NCI-H2029 treated with DMSO at 0.1 percent for 48 hours (cell line): ENCODE measurements around the gene UCN3.
"Not testable (repeated sequence)": the region's sequence is repeated elsewhere in the genome, so short reads cannot be mapped to it uniquely, and the experiment has no call there.

ENCODE experiments used
- DNase-seq: peaks from one replicate; lab custom pipeline; 2025; lab: John Stamatoyannopoulos, UW

Gene UCN3

DNA sequence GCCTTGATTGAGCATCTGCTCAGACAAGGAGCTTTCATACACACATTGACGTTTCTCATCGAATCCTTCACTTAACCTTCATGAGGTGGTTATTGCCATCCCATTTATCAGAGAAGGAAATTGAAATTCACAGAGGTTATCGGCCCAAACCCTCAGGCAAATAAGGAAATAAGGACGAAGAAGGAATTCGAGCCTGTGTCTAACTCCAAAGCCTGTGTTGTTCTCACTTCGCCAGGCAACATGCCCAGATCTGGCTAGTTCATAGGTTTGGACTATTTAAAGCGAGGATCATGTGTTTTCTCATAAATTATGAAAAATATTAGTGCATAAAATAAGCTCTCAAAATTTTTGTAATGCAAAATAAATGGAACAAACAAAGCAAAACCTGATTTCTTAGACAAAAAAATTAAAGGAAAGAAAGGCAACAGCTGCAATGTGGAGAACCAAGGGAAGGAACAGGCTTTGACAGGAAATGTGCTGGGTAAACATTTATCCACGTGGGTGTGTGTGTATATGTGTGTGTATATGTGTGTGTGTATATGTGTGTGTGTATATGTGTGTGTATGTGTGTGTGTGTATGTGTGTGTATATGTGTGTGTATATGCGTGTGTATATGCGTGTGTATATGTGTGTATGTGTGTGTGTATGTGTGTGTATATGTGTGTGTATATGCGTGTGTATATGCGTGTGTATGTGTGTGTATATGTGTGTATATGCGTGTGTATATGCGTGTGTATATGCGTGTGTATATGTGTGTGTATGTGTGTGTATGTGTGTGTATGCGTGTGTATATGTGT lies 4.8 kb downstream of the UCN3 start:
- no peak for DNase-seq

DNA sequence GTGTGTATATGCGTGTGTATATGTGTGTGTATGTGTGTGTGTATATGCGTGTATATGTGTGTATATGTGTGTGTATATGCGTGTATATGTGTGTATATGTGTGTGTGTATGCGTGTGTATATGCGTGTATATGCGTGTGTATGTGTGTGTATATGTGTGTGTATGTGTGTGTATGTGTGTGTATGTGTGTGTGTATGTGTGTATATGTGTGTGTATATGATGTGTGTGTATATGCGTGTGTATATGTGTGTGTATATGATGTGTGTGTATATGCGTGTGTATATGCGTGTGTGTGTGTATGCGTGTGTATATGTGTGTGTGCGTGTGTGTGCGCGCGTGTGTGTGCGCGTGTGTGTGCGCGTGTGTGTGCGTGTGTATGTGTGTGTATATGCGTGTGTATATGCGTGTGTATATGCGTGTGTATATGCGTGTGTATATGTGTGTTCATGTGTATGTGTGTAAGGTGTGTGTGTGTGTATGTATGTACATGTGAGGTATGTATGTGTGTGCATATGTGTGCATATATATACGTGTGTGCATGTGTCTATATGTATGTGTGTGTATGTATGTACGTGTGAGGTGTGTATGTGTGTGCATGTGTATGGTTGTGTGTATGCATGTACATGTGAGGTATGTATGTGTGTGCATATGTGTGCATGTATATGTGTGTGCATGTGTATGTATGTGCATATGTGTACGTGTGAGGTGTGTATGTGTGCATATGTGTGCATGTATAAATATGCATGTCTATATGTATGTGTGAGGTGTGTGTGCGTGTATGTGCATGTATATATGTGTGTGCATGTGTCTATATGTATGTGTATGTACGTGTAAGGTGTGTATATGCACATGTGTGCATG lies 6.0 kb downstream of the UCN3 start:
- no peak for DNase-seq

DNA sequence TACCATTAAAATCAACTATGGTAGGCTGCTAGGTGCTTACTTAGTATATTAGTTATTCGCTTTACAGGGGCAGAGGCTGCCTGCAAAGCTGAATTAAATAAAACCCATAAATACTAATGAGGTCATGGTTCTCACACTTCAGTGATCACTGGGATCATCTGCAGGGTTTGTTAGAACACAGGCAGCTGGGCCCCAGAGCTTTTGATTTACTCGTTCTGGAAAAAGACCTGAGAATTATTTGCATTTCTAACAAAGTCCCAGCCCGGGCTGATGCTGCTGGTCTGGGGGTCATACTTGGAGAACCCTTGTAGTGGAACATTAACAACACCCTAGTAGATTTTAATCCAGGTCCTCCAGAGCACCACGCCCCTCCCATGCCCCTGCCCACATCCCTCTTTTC lies 8.5 kb downstream of the UCN3 start:
- DNase-seq: no peak

DNA sequence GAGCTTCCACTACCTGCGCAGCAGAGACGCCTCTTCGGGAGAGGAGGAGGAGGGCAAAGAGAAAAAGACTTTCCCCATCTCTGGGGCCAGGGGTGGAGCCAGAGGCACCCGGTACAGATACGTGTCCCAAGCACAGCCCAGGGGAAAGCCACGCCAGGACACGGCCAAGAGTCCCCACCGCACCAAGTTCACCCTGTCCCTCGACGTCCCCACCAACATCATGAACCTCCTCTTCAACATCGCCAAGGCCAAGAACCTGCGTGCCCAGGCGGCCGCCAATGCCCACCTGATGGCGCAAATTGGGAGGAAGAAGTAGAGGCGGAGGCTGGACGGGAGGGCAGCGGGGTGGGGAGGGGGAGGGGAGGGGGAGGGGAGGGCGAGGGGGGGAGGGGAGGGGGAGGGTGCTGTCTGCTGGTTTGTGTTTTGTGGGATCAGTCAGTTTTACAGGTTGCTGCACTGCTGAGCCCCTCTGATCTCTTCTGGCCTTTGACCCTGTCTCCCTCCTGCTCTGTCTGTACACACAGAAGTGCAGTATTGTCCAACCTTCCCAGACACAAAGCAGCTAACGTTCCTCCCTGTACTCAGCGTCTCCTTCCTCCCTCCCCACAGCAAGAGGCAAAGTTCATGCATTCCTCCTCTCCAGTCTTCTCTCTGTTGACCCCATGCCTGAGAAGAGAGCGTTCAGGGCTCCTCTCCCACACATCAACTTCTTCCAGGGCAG lies 9.3 kb downstream of the UCN3 start:
- no peak for DNase-seq

DNA sequence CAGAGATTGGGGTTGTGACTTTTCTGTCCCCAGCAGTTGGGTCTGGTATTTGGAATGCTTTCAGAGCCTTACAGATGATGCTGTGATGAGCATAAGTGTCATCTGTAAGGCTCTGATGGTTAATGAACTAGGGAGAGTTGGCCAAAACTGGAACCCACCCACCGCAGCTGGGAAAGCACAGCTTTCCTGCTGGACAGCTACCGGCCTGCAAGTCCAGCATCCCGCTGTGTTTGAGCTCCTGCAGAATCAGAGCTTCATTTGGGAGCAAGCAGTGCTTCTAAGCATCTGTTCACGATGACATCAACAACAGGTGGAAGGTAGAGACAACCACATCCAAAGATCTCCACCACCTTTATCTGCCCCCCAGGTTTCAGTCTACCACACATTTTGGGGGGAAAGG lies 11.7 kb downstream of the UCN3 start:
- no peak for DNase-seq

DNA sequence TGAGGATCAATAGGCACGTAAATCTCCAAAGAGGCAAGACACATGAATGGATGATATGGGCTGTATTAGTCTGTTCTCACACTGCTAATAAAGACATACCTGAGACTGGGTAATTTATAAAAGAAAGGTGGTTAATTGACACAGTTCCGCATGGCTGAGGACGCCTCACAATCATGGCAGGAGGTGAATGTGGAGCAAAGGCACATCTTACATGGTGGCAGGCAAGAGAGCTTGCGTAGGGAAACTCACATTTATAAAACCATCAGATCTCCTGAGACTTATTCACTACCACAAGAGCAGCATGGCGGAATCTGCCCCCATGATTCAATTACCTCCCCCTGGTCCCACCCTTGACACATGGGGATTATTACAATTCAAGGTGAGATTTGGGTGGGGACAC lies 14.4 kb downstream of the UCN3 start:
- not testable (repeated sequence) for DNase-seq

DNA sequence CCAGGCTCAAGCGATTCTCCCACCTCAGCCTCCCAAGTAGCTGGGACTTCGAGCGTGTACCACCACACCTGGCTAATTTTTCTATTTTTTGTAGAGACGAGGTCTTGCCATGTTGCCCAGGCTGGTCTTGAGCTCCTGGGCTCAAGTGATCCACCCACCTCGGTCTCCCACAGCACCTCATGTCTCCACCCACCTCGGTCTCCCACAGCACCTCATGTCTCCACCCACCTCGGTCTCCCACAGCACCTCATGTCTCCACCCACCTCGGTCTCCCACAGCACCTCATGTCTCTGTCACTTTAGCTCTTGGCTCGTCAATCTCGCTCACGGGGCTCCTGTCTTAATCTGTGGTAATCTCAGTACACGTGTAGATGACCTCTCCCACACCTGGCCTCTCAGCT lies 15.6 kb downstream of the UCN3 start:
- DNase-seq: not testable (repeated sequence)

DNA sequence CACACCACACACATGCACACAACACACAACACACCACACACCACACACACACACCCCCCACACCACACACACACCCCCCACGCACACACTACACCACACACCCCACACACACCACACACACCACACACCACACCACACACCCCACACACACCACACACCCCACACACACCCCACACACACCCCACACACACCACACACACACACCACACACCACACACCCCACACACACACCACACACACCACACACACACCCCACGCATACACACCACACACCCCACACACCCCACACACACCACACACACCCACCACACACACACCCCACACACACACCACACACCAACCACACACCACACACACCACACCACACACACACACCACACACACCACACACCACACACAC lies 16.4 kb downstream of the UCN3 start:
- DNase-seq: no peak

DNA sequence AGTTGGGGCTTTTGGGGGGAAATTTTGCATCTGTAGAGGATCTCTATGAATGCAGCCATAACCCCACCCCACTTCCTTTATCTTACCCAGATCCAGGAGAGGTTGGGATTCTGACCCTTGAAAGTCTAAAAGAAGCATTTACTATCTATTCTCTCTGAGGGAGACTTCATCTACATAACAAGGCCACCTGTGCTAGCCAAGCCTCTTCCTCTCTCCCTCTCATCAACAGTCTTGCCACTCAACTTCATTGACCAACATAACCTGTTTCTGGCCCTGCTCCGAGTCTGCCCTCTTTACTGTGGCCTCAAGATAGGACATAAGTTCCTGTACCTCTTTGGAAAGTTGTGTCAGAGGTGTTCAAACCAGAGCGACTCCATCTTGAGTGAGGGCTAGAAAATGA lies 20.5 kb downstream of the UCN3 start:
- DNase-seq: no peak

DNA sequence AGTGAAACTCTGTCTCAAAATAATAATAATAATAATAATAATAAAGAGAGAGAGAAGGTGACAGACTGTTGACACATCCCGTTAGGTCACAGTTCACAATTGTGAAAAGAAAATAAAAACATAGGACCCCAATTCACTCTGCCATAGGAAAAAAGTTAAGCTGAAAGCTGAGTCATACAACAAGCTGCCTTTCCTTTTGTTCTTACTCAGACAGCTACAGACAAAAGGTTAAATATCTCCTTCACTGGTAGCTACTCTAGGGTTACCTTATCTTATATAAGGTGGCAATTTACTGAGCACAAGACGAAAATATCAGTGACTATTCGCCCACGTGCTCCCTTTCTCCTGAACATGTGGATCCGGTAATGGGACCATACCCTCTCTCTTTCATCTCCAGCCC lies 22.4 kb downstream of the UCN3 start:
- DNase-seq: no peak

DNA sequence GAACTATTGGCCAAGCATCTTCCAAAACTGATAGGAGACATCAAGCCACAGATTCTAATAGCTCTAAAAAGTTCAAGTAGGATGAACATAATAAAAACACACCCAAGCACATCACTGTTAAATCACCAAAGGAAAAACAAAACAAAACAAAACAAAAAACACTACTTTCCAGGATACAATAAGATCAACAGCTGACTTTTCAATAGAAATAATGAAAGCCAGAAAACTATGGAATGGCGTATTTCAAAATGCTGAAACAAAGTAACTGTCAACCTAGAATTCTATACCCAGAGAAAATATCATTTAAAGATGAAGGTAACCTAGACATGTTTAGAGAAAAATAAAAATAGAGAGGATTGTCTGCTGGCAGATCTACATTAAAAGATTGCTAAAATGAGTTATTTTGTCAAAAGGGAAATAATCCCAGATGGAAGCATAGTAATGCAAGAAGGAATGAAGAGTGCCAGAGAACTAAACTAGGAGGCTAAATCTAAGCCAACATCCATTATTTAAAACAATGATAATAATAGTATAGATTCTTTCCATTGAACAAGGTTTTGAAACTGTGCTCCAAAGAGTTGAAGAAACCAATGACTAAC lies 25.9 kb downstream of the UCN3 start:
- no peak for DNase-seq

DNA sequence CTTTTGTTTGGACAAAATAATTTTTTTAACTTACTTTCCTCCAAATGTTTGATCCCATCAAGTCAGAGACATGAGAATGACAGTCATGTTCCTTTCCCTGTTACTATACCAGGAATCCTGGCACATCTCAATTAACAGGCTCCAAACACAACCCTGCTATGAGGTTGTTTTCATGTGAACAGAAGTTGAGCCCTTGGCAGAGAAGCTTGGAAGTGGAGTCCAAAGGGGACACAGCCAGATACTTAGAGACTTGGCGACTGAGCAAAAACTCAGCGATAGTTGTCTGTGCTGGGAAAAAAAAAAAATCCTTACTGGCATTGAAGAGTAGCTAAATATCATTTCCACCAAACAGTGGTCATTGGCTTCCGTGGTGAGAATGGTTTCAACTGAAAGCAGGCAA lies 27.0 kb downstream of the UCN3 start:
- no peak for DNase-seq

DNA sequence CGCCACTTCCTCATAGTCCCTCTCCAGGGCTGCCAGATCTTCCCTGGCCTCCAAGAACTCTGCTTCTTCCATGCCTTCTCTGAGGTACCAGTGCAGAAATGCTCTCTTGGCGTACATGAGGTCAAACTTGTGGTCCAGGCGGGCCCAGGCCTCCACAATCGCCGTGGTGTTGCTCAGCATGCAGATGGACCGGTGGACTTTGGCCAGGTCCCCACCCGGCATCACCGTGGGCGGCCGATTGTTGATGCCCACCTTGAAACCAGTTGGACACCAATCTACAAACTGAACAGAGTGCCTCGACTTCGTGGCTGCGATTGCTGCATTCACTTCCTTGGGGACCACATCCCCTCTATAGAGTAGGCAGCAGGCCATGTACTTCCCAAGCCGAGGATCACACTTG lies 28.8 kb downstream of the UCN3 start:
- no peak for DNase-seq

DNA sequence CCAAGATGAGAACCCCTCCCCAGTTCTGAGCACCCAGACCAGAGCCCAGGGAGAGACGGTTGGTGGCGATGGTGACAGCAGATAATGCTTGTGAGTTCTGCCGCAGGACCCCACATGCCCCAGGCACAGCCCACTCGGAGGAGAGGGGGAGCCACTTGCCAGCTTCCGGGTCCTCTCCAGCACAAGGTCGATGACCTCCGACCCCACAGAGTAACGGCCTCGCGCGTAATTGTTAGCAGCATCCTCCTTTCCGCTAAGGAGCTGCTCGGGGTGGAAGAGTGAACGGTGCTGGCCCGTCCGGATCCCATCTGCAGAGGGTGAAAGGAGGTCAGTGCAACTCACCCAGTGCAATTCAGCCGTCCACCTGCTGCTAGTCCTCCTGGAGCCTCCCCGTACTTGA lies 30.4 kb downstream of the UCN3 start:
- DNase-seq: no peak

DNA sequence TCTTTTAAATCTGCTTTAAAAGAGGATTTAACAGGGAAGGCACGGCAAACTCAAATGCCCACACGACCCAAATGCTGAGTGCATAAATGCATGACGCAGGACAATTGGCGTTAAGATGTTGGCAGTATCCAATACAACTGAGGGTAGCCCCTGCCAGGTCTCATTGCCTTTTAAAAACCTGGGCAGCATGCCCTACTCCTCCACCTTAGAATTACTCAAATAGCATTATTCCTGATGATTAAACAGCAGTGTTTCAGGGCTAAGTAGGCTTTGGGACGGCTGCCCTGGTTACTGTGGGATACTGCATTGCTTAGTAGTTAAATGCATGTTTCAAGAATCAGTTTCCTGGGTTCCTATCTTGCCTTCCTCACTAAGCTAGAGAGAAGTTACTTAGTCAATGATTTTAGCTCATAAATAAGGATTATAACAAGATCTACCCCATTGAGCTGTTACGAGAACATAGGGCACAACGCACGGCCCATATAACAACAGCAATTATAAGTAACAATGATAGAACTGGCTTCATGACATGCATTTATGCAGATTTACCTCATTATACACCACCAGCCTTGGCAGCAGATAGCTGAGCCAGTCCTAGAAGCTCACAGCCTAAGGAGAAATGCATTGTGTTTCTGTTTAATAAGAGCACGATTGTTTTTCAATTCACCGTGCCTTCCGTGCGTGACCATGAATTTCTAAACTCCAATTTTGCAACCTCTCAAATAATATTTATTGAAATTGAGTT lies 32.0 kb downstream of the UCN3 start:
- DNase-seq: no peak

DNA sequence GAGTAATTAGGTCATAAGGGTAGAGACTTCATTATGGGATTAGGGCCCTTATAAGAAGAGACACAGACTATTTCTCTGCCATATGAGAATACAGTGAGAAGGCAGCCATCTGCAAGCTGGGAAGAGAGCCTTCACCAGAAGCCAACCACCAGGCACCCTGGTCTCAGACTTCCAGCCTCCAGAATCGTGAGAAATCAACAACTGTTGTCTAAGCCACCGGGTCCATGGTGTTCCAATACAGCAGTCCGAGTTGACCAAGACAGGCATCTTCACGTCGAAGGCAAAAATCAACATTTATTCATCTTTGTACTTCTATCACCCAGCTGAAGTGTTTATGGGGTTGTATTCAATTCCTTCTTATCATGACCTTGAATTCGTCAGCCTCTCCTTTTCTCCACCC lies 34.6 kb downstream of the UCN3 start:
- DNase-seq: no peak

DNA sequence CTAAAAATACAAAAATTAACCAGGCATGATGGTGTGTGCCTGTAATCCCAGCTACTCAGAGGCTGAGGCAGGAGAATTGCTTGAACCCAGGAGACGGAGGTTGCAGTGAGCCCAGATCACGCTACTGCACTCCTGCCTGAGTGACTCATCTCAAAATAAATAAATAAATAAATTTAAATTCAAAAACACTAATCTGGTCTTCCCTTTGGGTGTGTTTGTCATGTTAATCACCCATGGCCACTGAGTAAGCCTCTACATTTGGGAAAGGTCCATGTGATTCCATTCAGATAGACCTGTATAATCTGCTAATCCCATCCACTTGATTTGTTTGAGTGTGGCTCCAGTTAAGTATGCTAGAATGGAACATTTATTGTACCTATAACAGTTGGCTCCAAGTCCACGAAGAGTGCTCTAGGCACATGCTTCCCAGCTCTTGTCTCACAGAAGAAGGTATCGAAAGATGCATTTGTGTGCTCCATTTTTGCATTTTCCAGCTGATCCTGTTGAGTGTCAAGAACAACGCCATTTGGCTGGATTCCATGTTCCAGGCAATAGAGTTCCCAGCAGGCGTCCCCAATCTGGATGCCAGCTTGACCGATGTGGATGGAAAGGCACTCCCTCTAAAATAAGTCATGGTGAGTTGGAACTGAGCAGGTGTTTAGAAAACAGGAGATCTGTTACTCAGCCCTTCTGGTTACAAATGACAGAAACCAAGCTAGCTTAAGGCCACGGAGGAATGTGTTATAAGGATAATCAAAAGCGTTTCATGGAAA lies 35.9 kb downstream of the UCN3 start:
- DNase-seq: no peak

DNA sequence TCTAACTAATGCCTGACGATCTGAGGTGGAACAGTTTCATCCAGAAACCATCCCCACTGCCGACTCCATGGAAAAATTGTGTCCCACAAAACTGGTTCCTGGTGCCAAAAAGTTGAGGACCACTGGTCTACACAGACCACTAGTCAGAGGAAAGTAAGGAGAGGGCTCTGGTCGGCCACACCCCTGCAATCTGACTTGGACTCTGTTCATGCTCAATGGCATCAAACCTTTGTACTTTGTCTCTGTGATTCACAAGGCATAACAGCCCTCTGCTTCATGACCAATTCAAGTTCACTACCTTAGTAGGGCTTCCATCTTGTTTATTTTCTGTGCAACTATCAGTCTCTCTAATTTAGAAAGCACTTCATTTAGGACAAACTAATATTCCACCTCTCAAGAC lies 38.0 kb downstream of the UCN3 start:
- DNase-seq: no peak

DNA sequence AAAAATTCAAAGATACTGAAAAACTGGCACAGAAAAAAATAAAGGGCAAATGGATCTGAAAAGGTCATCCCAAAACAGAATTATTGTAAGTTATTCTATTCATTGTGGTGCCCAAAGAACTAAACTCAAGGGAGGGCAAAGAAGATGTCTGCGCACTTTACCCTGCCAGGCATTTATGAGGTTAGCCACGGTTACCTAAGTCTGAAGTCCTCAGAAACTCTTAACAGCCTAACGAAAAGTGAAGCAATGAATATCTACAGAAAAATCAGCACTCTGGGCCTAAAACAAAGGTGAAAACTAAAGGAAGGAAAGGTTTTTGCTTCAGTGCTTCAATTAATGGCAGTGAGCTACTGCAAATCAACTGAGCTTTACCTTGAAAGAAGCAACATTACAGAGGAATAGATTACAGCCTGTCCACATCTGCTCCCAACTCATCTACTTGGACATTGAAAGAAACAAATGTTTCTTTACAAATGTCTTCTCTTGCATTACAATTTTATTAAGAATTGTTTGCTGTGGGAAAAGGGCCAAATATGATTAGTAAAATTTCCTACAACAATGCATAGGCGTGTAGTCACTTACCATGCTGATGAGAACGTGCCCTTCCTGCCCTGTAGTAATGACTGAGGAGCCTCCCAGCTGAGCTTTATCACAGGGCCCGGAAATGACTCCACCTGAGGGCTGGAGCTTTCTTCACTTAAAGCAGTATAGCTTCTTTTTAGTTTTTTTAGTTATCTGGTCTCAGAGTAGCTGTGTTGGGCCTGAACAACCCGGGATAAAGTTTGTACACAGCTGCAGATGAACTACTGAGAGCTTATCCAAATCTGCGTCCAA lies 39.7 kb downstream of the UCN3 start, which contains the start of gene TUBAL3:
TUBAL3 (minus strand) TSS at position 621 of the 834 bp plus-strand sequence; CDS start at position 585, 36 bp downstream.
- DNase-seq: no peak

DNA sequence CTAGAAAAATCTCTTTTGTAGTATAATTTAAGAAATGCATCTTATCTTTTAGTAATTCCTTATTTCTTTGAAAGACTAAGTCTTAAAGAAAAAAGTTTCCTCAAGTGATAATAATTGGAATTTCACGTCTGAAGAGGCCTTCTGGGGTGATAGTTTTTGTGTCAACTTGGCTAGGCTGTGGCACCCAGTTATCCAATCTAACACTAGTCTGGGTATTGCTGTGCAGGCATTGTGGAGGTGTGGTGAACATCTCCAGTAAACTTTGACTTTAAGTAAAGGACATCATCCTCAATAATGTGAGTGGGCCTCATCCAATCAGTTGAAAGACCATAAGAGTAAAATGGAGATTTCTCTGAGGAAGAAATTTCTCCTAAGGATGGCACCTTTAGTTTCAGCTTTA lies 42.2 kb downstream of the UCN3 start:
- DNase-seq: no peak
